H1 (cell line): ENCODE data around the gene SSNA1.

Source experiments
- ASH2L ChIP-seq: fragments of 200-600, 300-600 bp; sonication (generic); IDR thresholded peaks from one replicate; pipeline ENCODE4 v1.7.1; 2017; ENCODE audit warnings: low read length
- ATF2 ChIP-seq: IDR thresholded peaks from 2 replicates; pipeline ENCODE4 v1.6.1; 2012; ENCODE audit warnings: low read length, inconsistent platforms
- BRCA1 ChIP-seq: IDR thresholded peaks from 2 replicates; pipeline ENCODE4 v1.6.1; 2012; ENCODE audit warnings: low read depth, low read length, improper control_type of control experiment
- CTCF ChIP-seq, 3 experiments: IDR thresholded peaks; 1 replicate in 2 of 3; 2 replicates in 1 of 3; pipeline versions ENCODE4 v1.5.1 to v1.6.1; 2011; ENCODE audit warnings: low read length in 3 of 3, mild to moderate bottlenecking in 3 of 3, inconsistent platforms in 2 of 3, low read depth in 1 of 3, moderate library complexity in 1 of 3; ENCODE audit not compliant: insufficient read depth in 1 of 3; ENCODE audit errors: control extremely low read depth in 1 of 3
- EP300 ChIP-seq, 2 experiments: IDR thresholded peaks; 1 replicate in 1 of 2; 2 replicates in 1 of 2; pipeline ENCODE4 v1.6.1; 2011 to 2012; ENCODE audit warnings: low read depth in 2 of 2, low read length in 2 of 2, mild to moderate bottlenecking in 2 of 2, borderline replicate concordance in 1 of 2, inconsistent platforms in 1 of 2, moderate library complexity in 1 of 2
- HDAC6 ChIP-seq: IDR thresholded peaks from one replicate; pipeline ENCODE4 v1.7.1; 2012; ENCODE audit warnings: low read depth, mild to moderate bottlenecking, inconsistent platforms, low read length, moderate library complexity
- JUND ChIP-seq: IDR thresholded peaks from 2 replicates; pipeline ENCODE4 v1.6.1; 2011; ENCODE audit warnings: mild to moderate bottlenecking, improper control_type of control experiment, low read length
- PHF8 ChIP-seq: fragments of 200-600 bp; sonication (generic); conservative IDR thresholded peaks from 2 replicates; pipeline ENCODE4 v1.7.1; 2012; ENCODE audit warnings: low read depth, mild to moderate bottlenecking, inconsistent platforms, low read length, moderate library complexity
- POLR2AphosphoS5 ChIP-seq: IDR thresholded peaks from 2 replicates; pipeline ENCODE4 v1.6.1; 2011; ENCODE audit warnings: low read depth, low read length
- USF2 ChIP-seq: IDR thresholded peaks from 2 replicates; pipeline ENCODE4 v1.6.1; 2011; ENCODE audit warnings: low read length, improper control_type of control experiment
- ZNF274 ChIP-seq: IDR thresholded peaks from 2 replicates; pipeline ENCODE4 v1.7.0; 2012; ENCODE audit warnings: low read length, borderline replicate concordance; ENCODE audit errors: extremely low read depth

- TF ChIP-seq JUND = no peak
- TF ChIP-seq POLR2AphosphoS5 = no peak
- TF ChIP-seq ZNF274 = no peak
- TF ChIP-seq ASH2L = no peak
- TF ChIP-seq BRCA1 = no peak
- no peak for TF ChIP-seq ATF2
- no peak for TF ChIP-seq EP300 (IDR thresholded peaks at IDR 0.05; ENCODE audit: borderline replicate concordance in 1 of 2, low read depth in 2 of 2, low read length in 2 of 2)
- no peak for TF ChIP-seq CTCF (IDR thresholded peaks at IDR 0.05; ENCODE audit: control extremely low read depth in 1 of 3, insufficient read depth in 1 of 3, low read depth in 1 of 3, low read length in 3 of 3)
- TF ChIP-seq HDAC6 = no peak
- TF ChIP-seq PHF8 = no peak
- no peak for TF ChIP-seq USF2
These were observed 38.4 kb upstream of the SSNA1 start for GRCh38 chr9:137149942-137150616.
